Dermis blood vessel endothelial cell (primary cell): ENCODE data around the gene PIK3R3. TPM values are rescaled to one million over a fixed set of nuclear protein-coding genes. Genes with fewer than 3 reads are reported as not detected.
"Not testable (repeated sequence)": the region's sequence is repeated elsewhere in the genome, so short reads cannot be mapped to it uniquely, and the experiment has no call there.

ENCODE experiments used
- DNase-seq: peaks from one replicate; pipeline ENCODE4 v3.0.0; 2010
- total RNA-seq: library from RNA; depleted of rRNA; stranded (reverse); fragments of >200 nt; gene quantifications from 2 replicates; pipeline ENCODE4 v1.2.3, GENCODE V29; 2014

Gene PIK3R3
- total RNA-seq, 1 donor from 2014 or later, result 15.8 TPM

DNA sequence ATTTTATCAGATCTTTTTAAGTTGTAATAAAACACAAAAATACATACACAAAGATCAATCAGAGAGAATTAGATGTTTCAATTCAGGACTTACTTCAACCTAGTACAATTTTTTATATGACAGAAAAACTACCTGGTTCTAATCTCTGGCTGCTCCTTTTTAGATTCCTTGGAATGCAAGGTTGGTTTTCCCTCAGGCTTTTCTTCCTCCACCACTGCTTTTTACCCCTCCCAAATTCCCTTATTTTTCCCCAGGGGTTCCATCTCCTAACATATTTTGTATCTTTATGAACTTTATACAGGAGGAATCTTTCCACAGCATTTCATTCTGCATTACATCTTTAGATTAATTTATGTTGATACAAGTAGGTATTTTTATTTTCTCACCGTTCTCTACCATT lies 33.2 kb downstream of the PIK3R3 start:
- no peak for DNase-seq

DNA sequence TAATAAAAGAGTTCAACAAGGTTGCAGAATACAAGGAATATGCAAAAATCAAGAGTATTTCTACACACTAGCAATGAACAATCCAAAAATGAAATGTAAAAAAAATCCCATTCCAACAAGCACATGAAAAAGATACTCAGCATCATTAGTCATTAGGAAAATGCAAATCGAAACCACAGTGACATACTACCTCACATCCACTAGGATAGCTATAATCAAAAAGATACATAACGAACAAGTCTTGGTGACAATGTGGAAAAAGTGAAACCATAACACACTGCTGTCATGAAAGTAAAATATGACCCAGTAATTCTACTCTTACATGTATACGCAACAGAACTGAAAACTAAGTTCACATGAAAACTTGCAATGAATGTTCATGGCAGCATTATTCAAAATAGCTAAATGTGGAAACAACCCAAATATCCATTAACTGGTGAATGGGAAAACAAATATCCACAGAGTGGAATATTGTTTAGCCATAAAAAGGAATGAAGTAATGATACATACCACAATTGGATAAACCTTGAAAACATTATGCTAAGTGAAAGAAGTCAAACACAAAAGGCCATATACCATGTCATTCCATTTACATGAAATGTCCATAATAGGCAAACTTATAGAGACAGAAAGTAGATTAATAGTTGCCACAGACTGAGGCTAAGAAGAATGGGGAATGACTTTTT lies 34.3 kb downstream of the PIK3R3 start:
- no peak for DNase-seq

DNA sequence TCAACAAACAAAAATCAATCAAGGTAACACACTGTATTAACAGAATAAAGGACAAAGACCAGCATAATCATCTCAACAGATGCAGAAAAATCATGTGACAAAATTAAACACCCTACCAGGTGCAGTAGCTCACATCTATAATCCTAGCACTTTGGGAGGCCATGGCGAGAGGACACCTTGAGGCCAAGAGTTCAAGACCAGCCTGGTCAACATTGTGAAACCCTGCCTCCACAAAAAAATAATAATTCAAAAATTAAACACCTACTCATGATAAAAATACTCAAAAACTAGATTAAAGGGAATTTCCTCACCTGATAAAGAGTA lies 35.3 kb downstream of the PIK3R3 start:
- DNase-seq, result no peak

DNA sequence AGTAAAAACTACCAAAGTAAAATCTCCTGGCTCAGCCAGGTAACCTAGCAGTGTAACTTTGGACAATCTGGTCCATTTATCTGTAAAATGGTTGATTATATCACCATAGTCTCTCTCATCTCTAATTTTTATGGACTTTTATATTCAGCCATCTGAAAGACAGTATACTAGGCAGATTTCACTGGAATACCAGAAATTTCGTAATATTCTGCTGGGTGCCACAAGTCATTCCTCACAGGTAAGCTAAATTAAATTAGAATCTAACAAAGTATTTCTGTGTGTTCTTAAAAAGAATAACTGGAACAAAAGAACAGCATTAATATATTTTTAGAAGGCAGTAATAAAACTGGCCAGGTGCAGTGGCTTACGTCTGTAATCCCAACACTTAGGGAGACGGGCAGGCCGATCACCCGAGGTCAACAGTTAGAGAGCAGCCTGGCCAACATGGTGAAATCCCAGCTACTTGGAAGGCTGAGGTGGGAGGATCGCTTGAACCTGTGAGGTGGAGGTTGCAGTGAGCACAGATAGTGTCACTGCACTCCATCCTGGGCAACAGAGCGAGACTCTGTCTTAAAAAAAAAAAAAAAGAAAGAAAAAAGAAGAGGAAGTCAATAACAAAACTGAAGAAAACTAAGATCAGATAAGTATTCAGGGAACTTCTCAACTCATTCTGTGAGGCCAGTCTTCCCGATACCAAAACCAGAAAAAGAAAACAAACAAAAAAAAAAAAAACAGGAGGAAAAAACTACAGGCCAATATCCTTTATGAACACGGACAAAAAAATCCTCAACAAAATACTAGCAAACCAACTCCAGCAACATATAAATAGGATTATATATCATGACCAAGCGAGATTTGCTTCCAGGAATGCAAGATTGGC lies 35.9 kb downstream of the PIK3R3 start:
- no peak for DNase-seq

DNA sequence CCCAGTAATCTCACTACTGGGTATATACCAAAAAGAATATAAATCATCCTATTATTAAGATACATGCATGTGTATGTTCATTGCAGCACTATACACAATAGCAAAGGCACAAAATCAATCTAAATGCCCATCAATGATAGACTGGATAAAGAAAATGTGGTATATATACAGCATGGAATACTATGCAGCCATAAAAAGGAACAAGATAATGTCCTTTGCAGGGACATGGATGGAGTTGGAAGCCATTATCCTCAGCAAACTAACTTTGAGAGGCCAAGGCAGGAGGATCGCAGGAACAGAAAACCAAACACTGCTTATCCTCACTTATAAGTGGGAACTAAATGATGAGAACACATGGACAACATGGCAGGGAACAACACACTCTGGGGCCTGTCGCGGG lies 37.3 kb downstream of the PIK3R3 start:
- DNase-seq, result not testable (repeated sequence)

DNA sequence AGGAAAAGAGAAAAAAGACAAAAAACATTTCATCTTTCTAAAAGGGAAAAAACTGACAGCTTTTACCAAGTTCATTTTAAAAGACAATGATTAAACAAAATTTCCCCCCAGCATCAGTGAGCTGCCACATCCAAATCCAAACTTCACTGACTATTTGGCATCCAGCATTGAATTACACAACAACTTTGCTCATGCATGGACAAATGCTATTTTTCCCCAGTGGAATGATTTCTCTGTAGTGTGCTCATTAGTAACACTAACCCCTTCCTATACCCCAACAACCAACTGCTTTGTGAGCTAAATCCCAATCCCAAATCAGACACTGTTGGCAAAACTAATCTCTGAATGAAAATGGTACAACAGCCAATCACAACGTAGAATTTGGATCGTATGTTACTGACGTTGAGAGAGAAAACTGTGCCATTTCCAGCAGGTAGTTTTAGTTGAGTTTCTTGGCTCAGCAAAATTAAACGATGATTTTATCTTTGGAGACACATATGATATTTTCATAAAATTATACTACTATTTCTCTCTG lies 37.9 kb downstream of the PIK3R3 start:
- no peak for DNase-seq

DNA sequence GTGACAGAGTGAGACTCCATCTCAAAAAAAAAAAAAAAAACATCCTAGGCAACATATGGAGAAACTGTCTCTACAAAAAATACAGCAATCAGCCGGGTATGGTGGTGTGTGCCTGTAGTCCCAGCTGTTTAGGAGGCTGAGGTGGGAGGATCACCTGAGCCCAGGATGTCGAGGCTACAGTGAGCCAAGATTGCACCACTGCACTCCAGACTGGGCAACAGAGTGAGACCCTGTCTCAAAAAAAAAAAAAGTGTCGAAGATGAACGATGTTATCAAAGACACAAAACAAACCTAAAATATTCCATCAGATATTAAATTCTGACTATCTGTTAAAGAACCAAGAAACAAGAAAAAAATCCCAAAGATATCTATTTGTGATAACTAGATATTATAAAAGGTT lies 38.6 kb downstream of the PIK3R3 start:
- not testable (repeated sequence) for DNase-seq

DNA sequence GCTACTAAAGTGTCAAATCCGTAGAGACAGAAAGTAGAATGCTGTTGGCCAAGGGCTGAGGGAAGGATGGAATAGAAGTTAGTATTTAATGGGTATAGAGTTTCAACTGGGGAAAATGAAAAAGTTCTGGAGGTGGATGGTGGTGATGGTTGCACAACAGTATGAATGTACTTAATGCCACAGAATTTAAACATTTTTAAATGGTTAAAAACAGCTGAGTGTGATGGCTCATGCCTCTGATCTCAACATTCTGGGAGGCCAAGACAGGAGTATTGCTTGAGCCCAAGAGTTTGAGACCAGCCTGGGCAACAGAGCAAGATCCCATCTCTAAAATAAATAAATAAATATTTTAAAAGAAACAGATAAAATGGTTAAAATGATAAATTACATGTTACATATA lies 44.5 kb downstream of the PIK3R3 start:
- DNase-seq, result no peak

DNA sequence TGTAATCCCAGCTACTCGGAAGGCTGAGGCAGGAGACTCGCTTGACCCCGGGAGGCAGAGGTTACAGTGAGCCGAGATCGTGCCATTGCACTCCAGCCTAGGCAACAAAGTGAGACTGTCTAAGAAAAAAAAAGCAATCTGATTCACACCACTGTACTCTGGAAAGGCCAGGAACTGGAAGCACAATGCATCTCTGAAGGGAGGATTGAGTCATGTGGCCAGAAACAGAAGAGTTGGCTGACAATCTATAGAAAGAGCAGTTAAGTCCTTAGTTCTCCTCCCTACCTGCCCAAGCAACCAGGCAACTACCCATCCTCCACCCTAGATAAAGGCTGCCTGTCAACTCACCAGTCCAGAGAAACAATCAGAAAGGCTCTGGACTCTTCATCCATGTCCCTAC lies 45.9 kb downstream of the PIK3R3 start:
- peak; percentile 31 for DNase-seq

DNA sequence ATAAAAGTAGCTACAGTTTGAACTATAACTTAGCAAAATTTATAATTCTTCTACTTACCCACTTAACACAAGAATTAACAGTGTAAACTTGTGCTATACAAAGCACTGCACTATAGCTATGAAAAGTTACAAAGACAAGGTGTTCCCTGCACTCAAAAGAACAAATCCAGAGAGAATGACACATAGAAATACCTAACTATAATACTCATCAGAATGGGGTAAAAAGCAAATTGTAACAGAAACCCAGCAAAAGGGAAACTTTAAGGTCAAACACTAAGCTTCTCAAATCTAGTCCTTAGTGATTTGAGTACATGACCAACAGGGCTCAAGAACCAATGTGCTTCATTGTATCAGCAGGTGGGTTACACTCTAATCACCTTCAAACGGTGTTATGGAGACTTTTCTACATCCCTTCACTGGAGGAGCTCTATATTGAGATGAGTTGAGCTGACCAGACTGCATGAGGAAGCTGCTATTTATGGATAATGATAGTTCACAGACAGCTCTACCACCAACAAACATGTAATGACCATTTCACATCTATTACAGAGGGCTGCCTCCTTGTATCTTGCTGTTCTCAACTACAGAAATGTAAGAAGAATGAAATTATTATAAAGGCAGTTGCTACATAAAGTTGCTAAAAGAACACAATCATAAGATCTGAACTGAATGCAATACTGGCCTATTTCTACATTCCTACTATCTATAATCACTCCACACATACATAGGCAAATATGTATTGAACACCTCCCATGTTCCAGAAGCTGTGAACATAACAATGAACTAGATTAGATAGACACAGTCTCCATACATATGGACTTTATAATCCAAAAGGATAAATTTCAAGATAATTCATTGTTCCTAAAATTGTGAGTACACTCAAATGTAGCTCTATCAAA lies 47.6 kb downstream of the PIK3R3 start:
- no peak for DNase-seq

DNA sequence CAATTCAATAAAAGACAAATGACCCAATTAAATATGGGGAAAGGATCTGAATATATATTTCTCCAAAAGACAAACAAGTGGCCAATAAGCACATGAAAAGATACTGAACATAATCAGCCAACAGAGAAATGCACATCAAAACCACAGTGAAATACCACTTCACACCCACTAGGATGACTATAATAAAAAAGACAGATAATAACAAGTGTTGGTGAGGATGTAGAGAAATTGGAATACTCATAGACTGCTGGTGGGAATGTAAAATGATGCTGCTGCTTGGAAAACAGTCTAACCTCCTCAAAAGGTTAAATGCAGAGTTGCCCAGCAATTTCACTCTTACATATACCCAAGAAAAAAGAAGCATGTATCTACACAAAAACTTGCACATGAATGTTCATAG lies 48.9 kb downstream of the PIK3R3 start:
- no peak for DNase-seq

DNA sequence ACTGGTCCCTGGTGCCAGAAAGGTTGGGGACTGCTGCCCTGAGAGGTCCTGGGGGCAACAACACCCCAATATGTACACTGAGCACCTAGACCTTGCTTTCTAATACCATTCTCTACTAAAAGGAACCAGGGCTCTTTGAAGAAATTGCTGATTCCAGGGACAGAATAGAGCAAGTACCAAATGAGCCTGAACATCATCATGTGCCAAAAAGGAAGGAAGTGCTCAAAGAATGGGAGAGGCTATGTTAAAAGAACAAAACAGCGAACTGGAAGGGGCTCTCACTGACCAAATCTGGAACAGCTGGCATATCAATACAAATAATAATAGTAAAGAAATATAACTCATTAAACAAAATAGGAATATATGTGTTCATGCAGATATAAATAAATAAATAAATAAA lies 50.8 kb downstream of the PIK3R3 start:
- peak; percentile 54 for DNase-seq

DNA sequence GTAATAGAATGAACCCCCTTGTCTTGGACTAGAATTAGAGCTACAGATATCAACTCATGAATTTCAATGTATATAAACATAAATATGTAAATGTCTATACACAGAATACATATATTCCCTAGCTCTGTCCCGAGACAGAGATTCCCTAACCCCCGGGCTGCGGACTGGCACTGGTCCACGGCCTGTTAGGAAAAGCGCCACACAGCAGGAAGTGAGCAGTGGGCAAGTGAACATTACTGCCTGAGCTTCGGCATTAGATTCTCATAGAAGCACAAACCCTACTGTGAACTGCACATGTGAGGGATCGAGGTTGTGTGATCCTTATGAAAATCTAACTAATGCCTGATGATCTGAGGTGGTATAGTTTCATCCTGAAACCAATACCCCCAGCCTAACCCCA lies 51.2 kb downstream of the PIK3R3 start:
- DNase-seq, result peak; percentile 60

DNA sequence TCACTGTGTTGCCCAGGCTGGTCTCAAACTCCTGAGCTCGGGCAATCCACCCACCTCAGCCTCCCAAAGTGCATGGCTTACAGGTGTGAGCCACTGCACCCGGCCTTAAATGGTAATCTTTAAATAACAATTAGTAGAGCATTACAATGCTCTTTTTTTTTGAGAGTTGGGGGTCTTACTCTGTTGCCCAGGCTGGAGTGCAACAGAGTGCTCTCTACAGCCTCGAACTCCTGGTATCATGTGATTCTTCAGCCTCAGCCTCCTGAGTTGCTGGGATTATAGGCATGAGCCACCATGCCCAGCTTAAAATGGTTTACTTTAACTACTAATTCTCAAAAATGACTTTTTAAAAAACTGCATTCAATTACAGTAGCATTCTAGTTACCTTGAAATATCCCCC lies 52.2 kb downstream of the PIK3R3 start:
- DNase-seq, result no peak

DNA sequence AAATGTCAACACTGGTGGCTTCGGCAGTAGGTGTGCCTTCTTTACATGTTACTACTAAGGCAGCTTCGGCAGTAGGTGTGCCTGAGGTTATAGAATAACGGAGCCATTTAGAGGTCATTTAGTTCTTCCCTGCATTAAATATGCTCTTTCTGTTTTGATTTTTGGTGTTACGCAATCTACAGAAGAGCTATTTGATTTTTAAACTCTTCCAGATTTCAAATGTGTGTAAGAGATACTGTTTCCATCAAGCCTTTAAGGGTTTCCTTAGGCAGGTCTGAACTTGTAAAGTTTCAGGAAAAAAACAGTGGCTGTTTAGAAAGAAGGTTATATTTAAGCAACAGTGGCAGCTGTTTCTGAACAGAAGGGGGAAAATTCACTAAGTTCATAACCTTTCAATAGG lies 54.8 kb downstream of the PIK3R3 start:
- DNase-seq, result no peak

DNA sequence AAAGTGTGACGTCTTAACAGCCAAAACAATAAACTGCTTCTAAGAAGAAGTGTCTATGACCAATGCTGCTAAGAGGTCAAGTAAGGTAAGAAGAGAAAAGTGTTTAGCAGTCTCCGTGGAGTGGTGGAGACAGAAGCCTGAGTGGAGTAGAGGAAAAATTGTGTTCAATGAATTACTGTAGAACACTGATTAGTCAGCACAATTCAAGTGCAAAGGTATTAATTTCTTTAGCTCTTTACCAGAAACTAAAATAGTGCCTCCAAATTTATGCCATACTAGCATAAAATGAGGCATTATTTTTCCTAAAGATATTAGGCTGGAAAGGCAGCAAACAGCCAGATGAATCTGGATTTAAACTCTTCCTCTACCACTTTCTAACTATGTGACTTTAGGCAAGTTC lies 56.1 kb downstream of the PIK3R3 start:
- no peak for DNase-seq

DNA sequence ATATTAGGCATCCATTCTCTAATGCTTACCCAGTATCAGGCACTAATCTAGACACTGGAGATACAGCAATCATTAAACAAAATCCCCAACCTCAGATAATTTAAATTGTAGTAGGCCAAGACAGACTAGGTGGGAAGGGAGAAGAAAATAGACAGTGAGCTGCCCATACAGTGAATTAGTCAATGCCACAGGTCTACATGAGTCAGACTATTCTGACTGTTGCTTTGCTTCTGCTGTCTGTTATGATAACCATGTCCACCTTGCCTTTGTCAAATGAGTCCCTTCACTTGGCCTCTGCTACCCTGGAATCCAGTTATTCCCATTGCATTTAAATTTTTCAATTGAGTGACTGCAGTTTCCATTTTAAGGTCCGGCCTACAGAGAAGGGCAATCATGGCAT lies 59.5 kb downstream of the PIK3R3 start:
- DNase-seq, result no peak

DNA sequence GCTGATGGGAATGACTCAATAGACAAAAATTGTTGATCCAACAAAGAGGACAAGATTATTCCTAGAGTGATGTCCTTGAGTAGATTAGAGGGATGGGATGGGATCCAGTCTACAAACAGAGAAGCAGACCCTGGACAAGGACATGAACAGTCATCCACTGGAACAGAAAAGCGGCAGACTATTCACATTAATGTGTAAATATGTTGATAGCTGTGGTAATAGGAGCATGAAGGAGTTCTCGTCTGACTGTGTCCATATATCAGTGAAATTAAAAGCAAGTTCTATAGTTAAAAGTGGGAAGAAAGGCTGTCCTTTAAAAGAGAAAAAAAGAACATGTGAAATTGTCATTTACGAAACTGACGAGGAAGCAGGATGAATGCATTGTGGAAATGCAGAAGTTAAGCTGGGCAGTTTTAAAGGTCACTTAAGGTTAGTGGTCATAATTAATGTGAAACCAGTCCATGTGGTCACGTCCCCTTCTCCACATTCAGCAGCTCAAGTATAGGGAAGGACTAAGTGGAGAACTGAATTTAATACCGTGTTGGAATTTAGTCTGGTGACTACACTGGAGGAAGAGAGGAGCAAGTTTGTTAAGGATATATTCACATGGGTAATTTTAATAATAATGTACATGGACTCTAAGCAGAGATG lies 62.1 kb downstream of the PIK3R3 start:
- DNase-seq, result no peak

DNA sequence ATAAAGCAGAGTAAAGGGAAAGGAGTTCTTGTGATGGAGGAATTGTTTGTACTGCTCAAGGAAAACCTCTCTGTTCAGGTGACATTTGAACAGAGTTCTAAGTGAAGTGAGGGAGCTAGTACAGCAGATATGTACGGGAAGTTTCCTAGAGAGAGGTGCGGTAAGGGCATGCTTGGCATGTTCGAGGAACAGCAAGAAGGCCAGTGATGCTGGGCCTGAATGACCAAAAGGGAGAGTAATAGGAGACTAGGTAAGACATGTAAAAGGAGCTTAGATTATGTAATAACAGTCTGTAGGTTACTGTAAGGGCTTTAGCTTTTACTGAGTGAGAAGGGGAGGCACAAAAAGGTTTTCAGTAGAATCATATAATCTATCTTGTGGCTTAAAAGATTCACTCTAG lies 63.9 kb downstream of the PIK3R3 start:
- no peak for DNase-seq

DNA sequence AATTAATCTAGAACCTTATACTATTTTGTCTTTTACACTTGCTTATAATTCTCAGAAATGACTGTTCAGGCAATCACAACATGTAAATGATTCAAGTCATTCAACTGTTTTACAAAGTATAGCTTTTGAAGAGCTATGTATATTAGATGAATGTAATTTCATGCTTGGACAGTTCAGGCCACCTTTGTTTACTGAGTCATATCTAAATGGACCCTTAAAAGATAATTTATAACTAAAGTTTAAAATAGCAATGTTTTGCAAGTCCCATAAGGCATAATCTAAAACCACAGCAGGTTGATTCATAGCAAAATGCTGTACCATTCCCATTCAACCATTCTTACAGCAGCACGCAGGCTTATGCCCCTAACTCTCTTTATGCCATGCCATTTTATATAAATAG lies 64.8 kb downstream of the PIK3R3 start:
- no peak for DNase-seq

DNA sequence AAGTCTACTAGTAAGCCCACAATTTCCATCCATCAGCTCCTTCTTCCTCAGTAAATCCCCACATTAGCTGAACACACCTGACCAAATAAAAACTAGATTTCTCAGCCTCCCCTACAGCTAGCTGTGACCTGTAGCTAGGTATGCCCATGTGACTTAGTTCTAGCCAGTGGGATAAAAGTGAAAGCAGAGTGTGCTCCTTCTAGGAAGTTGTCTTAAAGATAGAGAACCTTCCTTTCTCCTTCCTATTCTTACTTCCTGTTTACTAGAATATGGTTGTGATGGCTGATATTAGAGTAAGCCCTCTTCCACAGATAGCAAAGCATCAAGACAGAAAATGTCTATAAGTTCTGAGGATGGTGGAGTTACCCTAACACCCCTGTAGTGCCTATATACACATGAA lies 67.0 kb downstream of the PIK3R3 start:
- peak; percentile 17 for DNase-seq

DNA sequence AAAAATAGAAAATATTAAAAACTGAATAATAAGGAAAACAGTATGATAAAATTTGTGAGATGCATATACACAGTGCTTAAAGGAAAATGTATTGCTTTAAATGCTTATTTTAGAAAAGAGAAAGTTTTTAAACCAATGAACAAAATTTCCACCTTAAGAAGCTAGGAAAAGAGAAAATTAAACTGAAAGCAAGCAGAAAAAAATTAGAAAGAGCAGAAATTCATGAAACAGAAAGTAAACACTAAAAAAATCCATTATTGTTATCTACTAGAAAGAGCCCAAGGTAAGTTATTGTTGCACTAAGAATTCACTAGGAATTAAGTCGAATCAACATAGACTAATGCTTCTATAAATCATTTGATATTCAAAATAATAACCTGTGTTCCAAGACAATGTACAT lies 67.7 kb downstream of the PIK3R3 start:
- no peak for DNase-seq
